Skeletal muscle satellite cell (primary cell): ENCODE results near the gene CPEB2.
A peak's percentile ranks its signal among the peaks of the same experiment; 100 is the strongest.
"Not testable (repeated sequence)": the region's sequence is repeated elsewhere in the genome, so short reads cannot be mapped to it uniquely, and the experiment has no call there.

Source experiments
- H3K27me3 ChIP-seq: 2 replicates; pipeline ENCODE4 v1.7.0; 2013; ENCODE audit warnings: low read length; ENCODE audit not compliant: control insufficient read depth, insufficient read depth
- H3K36me3 ChIP-seq: 2 replicates; pipeline ENCODE4 v1.7.0; 2013; ENCODE audit warnings: mild to moderate bottlenecking, control low read depth, low read length; ENCODE audit not compliant: insufficient read depth
- H3K4me1 ChIP-seq: 2 replicates; pipeline ENCODE4 v1.7.0; 2013; ENCODE audit warnings: low read length; ENCODE audit not compliant: control insufficient read depth, insufficient read depth
- H3K4me2 ChIP-seq: 2 replicates; pipeline ENCODE4 v1.7.0; 2013; ENCODE audit warnings: mild to moderate bottlenecking, low read length
- H3K4me3 ChIP-seq: 2 replicates; pipeline ENCODE4 v1.7.0; 2013; ENCODE audit warnings: low read length
- H3K9ac ChIP-seq: 2 replicates; pipeline ENCODE4 v1.7.0; 2013; ENCODE audit warnings: mild to moderate bottlenecking, low read depth, low read length, moderate library complexity
- H3K9me3 ChIP-seq: replicated peaks from 2 replicates; pipeline ENCODE4 v1.7.0; 2013; ENCODE audit warnings: mild to moderate bottlenecking, control low read depth, low read length

CPEB2 gene

DNA sequence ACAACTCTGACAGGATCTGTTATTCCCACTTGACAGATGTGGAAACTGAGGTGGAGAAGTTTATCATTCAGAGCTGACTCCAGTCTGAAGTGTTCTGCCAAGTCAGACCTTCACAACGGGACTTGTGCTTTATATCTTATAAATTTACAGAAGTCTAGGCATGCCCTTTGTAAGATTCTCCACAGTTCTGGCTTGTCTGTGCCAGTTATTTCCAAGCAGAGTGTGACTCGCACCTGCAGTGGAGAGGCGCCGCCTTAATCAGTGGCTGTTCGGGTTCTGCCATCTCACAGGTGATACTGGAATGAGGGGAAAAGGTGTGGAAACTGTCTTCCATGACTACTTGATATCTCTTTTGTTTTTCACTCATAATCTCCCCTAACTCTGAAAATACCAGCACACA is 63.2 kb downstream of the CPEB2 start:
- H3K36me3 ChIP-seq: peaks cover 70% of the 10 kb centered on the region

DNA sequence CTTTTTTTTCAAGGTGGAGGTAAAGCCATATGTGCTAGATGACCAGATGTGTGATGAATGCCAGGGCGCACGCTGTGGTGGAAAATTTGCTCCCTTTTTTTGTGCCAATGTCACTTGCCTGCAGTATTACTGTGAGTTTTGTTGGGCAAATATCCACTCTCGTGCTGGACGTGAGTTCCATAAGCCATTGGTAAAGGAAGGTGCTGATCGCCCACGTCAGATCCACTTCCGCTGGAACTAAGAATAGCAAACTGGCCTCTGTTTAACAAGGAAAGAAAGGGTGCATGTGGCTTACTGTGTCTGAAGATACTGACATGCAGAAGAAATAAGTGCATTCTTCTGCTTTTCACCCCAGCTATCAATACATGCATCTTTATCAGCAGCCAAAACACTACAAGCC is 63.9 kb downstream of the CPEB2 start:
- Histone ChIP-seq H3K36me3 (peaks cover 70% of the 10 kb centered on the region), H3K4me3 (no peak overlapping the region), H3K27me3 (no peaks in the 10 kb centered on the region)

More for the DNA sequence above, 63.2 kb downstream of the CPEB2 start:
- H3K4me3 ChIP-seq: no peak overlapping the region
- no peaks in the 10 kb centered on the region for H3K4me1 ChIP-seq
- no peaks in the 10 kb centered on the region for H3K9me3 ChIP-seq
- H3K4me2 ChIP-seq: no peak overlapping the region
- no peak overlapping the region for H3K9ac ChIP-seq
- no peaks in the 10 kb centered on the region for H3K27me3 ChIP-seq

DNA sequence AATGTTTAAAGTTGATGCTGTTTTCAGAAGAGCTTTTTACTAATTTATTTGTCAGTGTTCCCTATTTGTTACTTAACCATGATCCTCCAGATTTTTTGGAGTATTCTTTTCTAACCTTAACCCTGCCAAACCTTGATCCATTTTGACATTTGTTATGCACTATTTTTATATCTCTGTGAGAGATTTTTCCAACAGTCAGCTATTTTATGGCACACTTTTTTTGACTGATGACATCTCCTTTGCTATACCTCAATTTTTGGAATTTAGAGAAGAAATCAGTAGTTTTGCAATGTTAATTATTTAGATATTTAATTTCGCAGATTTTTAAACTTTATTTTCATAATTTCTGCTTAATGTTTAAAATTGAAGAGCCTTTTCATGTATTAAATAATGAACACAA is 66.0 kb downstream of the CPEB2 start:
- H3K9me3 ChIP-seq: no peaks in the 10 kb centered on the region
- H3K4me2 ChIP-seq: no peak overlapping the region
- H3K27me3 ChIP-seq: no peaks in the 10 kb centered on the region
- H3K4me3 ChIP-seq: no peak overlapping the region
- H3K9ac ChIP-seq: no peak overlapping the region
- H3K4me1 ChIP-seq: no peaks in the 10 kb centered on the region
- H3K36me3 ChIP-seq: peaks cover 54% of the 10 kb centered on the region

More for the DNA sequence above, 63.9 kb downstream of the CPEB2 start:
- Histone ChIP-seq H3K4me1 (no peaks in the 10 kb centered on the region), H3K4me2 (no peak overlapping the region), H3K9ac (no peak overlapping the region), H3K9me3 (no peaks in the 10 kb centered on the region)

DNA sequence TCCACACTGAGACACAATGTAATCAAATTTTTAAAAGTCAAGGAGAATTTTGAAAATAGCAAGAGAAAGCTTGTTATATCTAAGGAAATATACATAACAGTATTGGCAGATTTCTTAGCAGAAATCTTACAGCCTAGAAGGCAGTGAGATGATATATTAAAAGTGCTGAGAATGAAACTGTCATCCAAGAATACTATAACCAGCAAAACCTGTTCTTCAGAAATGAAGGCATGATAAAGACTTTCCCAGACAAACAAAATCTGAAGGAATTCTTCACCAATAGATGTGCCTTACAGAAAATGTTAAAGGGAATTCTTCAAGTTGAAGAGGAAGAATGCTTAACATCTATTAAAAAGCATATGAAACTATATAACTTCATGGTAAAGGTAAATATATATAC is 73.6 kb downstream of the CPEB2 start:
- H3K4me2 ChIP-seq: no peak overlapping the region
- H3K4me3 ChIP-seq: no peak overlapping the region
- peaks cover 24% of the 10 kb centered on the region for H3K4me1 ChIP-seq
- H3K9me3 ChIP-seq: no peaks in the 10 kb centered on the region
- no peaks in the 10 kb centered on the region for H3K27me3 ChIP-seq
- H3K36me3 ChIP-seq: peaks cover 6% of the 10 kb centered on the region
- no peak overlapping the region for H3K9ac ChIP-seq

DNA sequence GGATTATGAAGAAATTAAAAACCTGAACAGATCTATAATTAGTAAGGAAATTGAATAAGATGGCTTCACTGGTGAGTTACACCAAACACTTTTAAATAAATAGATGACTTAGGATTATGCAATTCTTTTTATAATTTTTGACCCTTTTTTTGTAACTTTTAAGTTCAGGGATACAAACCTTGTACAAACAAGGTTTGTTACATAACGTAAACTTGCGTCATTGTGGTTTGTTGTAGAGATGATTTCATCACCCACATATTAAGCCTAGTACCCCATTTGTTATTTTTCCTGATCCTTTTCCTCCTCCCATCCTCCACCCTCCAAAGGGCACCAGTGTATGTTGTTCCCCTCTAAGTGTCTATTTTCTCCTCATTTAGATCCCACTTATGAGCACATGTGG is 75.7 kb downstream of the CPEB2 start:
- H3K9me3 ChIP-seq: no peaks in the 10 kb centered on the region
- H3K36me3 ChIP-seq: no peaks in the 10 kb centered on the region
- H3K4me2 ChIP-seq: peak overlapping the region; percentile 48
- no peaks in the 10 kb centered on the region for H3K27me3 ChIP-seq
- H3K4me3 ChIP-seq: no peak overlapping the region
- H3K9ac ChIP-seq: peak overlapping the region; percentile 52
- peaks cover 24% of the 10 kb centered on the region for H3K4me1 ChIP-seq

DNA sequence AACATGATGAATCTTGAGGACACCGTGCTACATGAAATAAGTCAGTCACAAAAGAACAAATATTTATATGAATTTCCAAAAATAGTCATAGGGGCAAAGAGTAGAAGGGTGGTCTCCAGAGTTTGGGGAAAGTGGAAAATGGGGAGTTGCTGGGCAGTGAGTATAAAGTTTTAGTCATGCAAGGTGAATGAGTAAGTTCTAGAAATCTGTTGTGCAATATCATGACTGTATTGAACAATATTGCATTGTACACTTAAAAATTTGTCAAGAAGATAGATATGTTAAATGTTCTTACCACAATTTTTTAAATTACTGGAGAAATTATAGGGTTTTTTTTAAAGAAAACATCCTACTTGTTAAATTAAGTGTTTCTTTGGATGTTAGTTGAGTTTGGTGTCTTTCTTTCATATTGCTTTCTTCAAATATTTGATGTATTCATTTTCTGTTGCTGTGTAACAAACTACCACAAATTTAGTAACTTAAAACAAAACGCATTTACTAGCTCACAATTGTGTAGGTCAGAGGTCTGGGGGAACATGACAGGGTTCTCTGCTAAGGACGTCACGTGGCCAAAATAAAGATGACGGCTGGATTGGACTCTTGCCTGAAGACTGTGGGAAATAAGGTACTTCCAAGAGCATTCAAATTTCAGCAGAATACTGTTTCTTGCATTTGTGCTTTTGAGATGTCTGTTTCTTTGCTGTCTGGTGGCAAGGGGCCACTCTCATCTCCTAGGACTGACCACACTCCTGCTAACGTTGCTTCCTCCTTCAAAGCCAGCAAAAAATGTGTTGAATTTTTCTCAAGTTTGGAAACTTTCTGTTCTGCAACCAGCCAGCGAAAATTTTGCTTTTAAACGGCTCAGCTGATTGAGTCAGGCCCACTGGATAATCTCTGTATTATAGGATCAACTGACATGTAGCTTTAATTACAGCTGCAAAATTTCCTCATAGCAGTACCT is 76.7 kb downstream of the CPEB2 start:
- Histone ChIP-seq H3K4me3 (peak overlapping the region; percentile 9), H3K4me2 (peak overlapping the region; percentile 48), H3K27me3 (no peaks in the 10 kb centered on the region), H3K36me3 (no peaks in the 10 kb centered on the region), H3K9me3 (no peaks in the 10 kb centered on the region), H3K4me1 (peaks cover 24% of the 10 kb centered on the region), H3K9ac (peak overlapping the region; percentile 52)

DNA sequence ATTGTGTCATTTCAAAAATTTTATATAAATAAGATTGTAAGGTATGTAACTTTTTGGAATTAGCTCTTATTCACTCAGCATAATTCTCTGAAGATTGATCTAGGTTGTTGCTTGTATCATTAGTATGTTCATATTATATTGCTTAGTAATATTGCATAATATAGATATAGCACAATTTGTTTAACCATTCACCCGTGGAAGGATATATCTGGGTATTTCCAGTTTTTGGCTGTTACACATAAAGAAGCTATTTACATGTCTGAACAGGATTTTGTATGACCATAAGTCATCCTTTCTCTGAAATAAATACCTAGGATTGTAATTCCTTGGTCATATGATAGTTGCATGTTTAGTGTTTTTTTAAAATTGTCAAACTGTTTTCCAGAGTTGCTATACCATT is 82.5 kb downstream of the CPEB2 start:
- Histone ChIP-seq H3K4me3 (no peak overlapping the region), H3K27me3 (no peaks in the 10 kb centered on the region), H3K36me3 (no peaks in the 10 kb centered on the region), H3K4me1 (no peaks in the 10 kb centered on the region), H3K9me3 (no peaks in the 10 kb centered on the region), H3K9ac (no peak overlapping the region), H3K4me2 (no peak overlapping the region)

DNA sequence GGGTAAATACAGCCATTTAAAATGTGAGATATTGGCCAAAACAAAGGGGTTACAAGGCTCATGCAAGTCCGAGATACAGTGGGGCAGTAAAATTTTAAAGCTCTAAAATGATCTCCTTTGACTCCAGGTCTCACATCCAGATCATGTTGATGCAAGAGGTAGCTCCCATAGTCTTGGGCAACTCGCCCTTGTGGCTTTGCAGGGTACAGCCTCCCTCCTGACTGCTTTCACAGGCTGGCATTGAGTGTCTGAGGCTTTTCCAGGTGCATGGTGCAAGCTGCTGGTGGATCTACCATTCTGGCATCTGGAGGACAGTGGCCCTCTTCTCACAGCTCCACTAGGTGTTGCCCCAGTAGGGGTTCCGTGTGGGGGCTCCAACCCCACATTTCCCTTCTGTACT is 83.5 kb downstream of the CPEB2 start:
- not testable (repeated sequence) for H3K27me3 ChIP-seq, H3K4me2 ChIP-seq, H3K4me3 ChIP-seq, H3K36me3 ChIP-seq, H3K9ac ChIP-seq, H3K4me1 ChIP-seq, H3K9me3 ChIP-seq

DNA sequence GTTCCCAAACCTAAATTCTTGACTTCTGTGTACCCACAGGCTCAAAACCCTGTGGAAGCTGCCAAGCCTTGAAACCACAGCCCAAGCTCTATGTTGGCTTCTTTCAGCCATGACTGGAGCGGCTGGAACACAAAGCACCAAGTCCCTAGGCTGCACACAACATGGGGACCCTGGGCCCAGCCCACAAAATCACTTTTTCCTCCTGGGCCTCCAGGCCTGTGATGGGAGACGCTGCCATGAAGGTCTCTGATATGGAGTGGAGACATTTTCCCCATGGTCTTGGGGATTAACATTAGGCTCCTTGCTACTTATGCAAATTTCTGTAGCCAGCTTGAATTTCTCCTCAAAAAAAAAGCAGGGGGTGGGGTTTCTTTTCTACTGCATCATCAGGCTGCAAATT is 84.0 kb downstream of the CPEB2 start:
- not testable (repeated sequence) for H3K36me3 ChIP-seq, H3K9ac ChIP-seq, H3K4me2 ChIP-seq, H3K9me3 ChIP-seq, H3K4me1 ChIP-seq, H3K27me3 ChIP-seq, H3K4me3 ChIP-seq

DNA sequence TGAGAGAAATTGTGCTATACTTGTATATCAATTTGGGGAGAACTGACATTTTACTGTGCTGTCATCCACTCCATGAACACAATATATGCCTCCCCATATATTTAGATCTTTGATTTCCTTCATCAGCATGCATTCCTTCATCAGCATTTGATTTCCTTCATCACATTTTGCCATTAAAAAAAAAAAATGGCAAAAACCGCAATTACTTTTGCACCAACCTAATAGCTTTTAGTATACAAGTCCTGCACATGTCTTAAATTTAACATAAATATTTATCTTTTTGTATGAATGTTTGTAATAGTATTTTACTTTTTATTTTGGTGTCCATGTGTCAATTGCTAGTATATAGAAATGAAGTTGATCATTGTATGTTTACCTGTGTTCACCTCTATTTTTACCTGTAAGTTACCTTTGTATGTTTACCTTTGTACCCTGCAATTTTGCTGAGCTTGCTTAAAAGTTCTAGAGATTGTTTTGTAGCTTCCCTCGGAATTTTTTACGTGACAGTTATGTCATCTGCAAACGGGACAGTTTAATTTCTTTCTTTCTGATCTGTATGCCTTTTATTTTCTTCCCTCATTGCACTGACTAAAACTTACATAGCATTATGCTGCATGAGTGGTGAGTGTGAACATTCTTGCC is 86.2 kb downstream of the CPEB2 start:
- Histone ChIP-seq H3K9me3 (no peaks in the 10 kb centered on the region), H3K9ac (no peak overlapping the region), H3K36me3 (no peaks in the 10 kb centered on the region), H3K27me3 (no peaks in the 10 kb centered on the region), H3K4me2 (no peak overlapping the region), H3K4me3 (no peak overlapping the region), H3K4me1 (no peaks in the 10 kb centered on the region)

DNA sequence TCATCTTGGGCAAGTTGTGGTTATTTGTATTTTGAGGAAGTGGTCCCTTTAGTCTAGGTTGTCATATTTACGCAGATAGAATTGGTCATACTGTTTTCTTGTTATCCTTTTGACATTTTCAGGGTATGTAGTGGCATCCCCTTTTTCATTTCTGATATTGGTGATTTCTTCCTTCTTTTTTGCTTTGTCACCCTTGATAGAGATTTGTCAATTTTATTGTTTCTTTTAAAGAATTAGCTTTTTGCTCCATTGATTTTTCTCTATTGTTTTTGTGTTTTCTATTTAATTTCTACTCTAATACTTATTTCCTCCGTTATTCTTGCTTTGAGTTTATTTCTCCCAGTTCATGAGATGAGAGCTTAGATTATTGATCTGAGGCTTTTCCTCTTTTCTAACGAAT is 87.7 kb downstream of the CPEB2 start:
- Histone ChIP-seq H3K36me3 (no peaks in the 10 kb centered on the region), H3K9ac (no peak overlapping the region), H3K9me3 (no peaks in the 10 kb centered on the region), H3K4me3 (no peak overlapping the region), H3K27me3 (no peaks in the 10 kb centered on the region), H3K4me1 (no peaks in the 10 kb centered on the region), H3K4me2 (no peak overlapping the region)

DNA sequence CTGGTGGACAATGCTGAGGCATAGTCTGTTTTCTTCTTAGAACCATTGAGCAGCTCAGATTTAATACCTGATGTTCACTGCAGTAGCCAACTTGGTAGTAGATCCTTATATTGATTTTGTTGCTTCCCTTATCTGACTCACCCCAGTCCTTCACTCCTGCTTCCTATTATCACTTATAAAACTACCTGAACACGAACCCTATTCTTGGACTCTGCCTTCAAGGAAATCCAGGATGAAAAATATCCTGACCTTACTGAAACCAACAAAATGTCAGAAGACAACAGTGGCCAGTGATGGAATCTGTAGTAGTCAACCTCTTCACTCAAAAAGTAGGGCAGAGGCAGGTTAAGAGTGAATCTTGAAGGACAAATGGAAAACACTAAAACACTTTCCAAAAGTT is 98.1 kb downstream of the CPEB2 start:
- Histone ChIP-seq H3K4me3 (no peak overlapping the region), H3K4me2 (no peak overlapping the region), H3K27me3 (no peaks in the 10 kb centered on the region), H3K4me1 (peaks cover 11% of the 10 kb centered on the region), H3K36me3 (no peaks in the 10 kb centered on the region), H3K9ac (no peak overlapping the region), H3K9me3 (no peaks in the 10 kb centered on the region)
